ENCODE data around the gene ZBTB46.

ZBTB46 gene

GRCh38 chr20:63744158-63744557 is 86.9 kb downstream of the ZBTB46 start:
- no peak for DNase-seq

DNA sequence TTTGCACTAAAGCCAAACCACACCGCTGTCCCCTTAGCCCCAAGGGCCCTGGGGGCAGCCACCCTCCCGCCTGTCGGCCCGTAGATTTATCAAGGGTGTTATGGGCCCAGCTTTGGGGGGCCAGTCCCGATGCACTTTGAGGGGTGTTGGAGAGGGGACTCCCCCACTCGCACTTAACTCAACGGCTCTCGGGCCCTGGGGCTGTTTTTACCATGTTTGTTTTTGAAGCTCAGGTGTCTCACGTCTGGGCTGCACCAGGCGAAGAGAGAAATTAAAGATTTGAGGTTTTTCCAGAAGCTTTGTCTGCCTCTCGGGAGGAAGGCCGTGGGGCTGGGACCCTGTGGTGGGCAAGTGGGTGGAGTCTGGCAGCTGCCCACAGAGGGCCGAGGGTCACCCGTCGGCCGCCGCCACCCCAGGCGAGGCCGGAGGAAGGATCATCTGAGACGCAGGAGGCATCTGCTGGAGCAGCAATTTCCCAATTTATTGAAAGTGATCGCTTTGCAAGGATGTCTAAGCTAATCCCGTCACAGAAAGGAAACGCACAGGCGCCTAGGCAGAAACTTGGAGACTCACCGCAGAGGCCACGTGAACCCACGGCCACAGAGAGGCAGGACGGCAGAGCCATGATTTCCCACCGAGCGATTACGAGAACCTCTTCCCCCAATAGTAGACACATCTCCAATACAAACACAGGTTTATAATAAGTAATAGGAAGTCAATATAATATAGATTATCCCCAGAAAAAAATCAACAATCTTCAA is 87.7 kb downstream of the ZBTB46 start:
- DNase-seq: no peak

- no peak for DNase-seq
These were observed 88.6 kb downstream of the ZBTB46 start for GRCh38 chr20:63742381-63743024.

DNA sequence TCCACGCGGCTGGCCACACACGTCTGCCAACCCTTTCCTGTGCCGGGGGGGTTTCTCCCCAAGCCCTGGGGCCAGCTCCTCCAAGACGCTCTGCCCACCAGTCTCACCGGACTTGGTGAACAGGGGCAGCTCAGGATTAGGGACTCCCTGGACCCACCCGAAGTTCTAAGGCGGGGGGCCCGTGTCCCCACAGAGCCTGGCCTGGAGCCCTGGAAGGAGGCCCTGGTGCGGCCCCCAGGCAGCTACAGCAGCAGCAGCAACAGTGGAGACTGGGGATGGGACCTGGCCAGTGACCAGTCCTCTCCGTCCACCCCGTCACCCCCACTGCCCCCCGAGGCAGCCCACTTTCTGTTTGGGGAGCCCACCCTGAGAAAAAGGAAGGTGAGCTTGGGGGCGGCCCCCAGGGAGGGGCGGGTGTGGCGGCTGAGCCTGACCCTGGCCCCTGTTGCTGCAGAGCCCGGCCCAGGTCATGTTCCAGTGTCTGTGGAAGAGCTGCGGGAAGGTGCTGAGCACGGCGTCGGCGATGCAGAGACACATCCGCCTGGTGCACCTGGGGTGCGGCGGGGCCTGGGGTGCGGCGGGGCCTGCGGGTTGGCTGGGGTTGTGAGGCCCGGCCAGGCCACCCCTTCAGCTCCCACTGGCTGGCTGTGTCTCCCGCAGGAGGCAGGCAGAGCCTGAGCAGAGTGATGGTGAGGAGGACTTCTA is 89.2 kb downstream of the ZBTB46 start:
- no peak for DNase-seq

DNA sequence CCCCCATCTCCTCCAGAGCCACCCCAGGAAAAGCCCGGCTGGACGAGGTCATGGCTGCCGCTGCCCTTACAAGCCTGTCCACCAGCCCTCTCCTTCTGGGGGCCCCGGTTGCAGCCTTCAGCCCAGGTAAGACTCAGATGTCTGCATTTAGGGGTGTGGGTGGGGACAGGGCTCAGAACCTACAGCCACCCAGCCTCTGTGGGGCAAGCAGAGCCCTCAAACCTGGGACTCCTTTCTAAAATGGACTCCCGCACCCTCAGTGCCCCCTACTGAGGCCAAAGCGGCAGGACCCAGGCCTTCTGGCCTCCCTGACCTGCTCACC is 89.7 kb downstream of the ZBTB46 start:
- DNase-seq: no peak

GRCh38 chr20:63740627-63741353 is 90.3 kb downstream of the ZBTB46 start:
- DNase-seq: peak; percentile 53

DNA sequence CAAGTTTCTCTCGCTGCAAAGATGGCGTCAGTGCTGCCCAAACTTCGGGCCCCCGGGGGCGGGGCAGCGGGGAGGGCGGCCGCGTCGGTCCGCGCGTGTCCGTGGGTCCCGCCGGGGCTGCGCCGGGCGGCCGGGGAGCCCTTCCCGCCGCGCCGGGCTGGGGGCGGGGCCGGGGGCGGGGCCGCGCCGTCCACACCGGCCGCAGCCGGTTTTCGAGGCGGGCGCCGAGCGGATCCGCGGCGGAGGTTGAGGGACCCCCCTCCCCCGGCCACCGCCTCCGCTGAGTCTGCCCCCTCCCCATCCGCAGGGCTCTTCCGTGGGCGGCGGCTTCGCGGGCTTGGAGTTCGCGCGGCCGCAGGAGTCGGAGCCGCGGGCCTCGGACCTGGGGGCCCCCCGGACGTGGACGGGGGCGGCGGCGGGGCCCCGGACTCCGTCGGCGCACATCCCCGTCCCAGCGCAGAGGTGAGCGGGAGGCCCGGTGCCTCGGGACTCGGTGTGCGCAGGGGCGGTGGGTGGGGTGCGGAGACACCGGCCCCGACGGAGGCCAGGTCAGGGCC is 90.9 kb downstream of the ZBTB46 start:
- peak; percentile 65 for DNase-seq

- peak; percentile 76 for DNase-seq
These were observed 91.7 kb downstream of the ZBTB46 start, which contains the start of gene SLC2A4RG for GRCh38 chr20:63739130-63740069. SLC2A4RG (plus strand) TSS chr20:63739776; CDS start chr20:63739913, 137 bp downstream.

GRCh38 chr20:63738687-63739129 is 92.4 kb downstream of the ZBTB46 start:
- DNase-seq: peak; percentile 54

GRCh38 chr20:63737945-63738686 is 92.9 kb downstream of the ZBTB46 start:
- peak; percentile 57 for DNase-seq

DNA sequence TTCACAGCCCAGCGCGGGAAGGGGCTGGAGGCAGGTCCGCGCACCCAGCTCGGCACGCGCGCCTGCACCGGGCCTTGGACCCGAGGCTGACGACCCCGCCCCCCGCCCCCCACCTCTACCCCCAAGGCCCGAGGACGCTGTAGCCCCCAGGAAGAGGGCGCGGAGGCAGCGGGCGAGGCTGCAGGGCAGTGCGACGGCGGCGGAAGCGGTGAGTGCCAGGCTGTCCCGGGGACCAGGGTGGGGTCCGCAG is 93.4 kb downstream of the ZBTB46 start:
- no peak for DNase-seq

GRCh38 chr20:63736893-63737694 is 94.0 kb downstream of the ZBTB46 start:
- peak; percentile 78 for DNase-seq

DNA sequence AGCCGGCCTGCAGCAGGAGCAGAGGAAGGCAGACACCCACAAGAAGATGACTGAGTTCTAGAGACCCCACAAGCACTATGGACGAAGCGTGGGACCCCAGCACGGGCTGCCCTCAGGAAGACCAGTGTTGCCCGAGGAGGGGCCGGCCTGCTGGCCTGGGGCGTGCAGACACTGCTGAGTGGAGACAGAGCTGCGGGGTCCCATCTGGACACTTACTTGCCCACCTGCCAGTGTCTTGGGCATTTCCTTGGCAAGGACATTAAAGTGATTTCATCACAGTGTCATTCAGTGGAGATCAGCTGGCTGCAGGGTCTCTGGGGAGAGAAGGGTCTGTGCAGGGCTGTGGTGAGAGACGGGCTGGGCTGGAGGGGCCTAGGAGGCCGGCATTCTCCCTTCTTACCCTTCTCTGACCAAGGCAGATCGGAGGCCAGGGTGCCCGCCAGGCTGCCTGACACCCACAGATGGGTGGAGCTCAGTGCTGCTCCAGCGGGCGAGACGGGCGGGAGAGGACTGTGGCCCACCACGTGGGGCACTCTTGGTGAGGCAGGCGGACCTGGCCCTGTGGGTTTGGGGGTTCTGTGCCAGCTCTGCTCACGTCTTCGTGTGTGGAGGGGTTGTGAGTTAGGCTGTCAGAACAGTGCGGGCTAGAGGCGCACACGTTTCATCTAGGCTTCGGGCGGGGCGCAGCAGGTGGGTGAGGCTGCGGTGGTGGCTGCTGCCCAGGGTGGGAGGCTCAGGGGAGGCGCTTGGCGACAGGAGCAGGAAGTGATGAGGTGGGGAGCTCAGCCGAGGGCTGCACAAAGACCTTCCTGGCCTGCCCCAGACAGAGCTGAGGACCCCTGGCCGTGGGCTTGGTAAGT is 95.0 kb downstream of the ZBTB46 start, which contains the start of gene LIME1:
Gene LIME1 (plus strand): TSS at position 806 of the 860 bp plus-strand sequence. CDS start 886 bp downstream, outside the sequence.
- DNase-seq: peak; percentile 80

GRCh38 chr20:63734946-63735858 is 95.9 kb downstream of the ZBTB46 start:
- DNase-seq: no peak

DNA sequence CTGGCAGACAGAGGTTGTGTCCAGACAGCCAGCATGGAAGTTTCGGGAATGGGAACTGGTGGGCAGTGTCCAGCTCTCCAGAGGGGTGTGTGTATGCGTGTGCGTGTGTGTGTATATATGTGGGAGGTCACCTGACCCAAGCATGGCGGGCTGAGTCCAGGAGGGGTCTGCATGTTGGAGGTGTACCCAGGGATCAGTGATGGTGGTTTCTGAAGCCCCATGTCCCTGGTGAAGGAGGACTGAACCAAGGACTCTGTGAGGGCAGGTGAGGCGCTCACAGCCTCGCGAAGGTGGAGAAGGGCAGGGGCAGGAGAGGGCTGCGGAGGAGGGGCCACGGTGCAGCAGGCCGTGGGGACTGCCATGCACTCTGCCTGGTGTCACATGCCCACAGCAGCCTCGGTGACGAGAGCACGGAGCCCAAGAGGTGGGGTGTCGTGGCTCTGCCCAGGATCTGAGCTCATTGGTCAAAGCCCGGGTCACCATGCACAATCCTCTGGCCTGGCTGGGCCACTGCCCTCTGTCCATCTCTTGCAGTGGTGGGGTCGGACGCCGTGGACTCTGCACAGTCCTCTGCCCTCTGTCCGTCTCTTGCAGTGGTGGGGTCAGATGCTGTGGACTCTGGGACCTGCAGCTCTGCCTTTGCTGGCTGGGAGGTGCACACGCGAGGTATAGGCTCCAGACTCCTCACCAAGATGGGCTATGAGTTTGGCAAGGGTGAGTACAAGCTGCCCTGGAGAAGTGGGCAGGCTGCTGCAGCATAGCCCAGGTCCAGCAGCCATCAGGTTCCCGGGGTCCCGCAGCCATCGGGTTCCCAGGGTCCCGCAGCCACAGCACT is 96.7 kb downstream of the ZBTB46 start:
- no peak for DNase-seq

- no peak for DNase-seq
These were observed 97.4 kb downstream of the ZBTB46 start for GRCh38 chr20:63733579-63734081.

DNA sequence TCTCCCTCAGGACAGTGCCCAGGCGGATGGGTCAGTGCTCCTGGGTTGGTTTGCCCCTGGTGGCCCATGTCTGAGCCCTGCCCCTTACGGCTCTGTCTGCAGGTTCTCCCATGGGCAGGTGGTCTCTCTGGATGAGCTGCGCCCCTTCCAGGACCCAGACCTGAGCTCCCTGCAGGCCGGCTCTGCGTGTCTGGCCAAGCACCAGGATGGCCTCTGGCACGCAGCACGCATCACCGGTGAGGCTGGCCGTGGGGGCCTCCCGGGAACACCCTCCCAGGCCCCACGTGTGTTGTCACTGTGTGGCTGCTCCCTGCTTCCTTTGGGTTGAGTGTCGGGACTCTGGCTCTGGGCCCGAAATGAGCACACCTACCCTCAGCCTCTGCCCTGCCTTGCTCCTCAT is 97.9 kb downstream of the ZBTB46 start:
- DNase-seq: no peak
